Stimulated activated CD4-positive, alpha-beta T cell treated with anti-CD3 and anti-CD28 coated beads, Interleukin-4, amount 100 ng/mL, for 48 hours (primary cell): ENCODE results near the gene UBN1.
"Not testable (repeated sequence)": the region's sequence is repeated elsewhere in the genome, so short reads cannot be mapped to it uniquely, and the experiment has no call there.

Experiments used
- DNase-seq, 2 donors: peaks; one replicate each; pipeline ENCODE4 v3.0.0-alpha.2; 2020; ENCODE audit warnings: low read depth in 2 of 2

Gene UBN1

DNA sequence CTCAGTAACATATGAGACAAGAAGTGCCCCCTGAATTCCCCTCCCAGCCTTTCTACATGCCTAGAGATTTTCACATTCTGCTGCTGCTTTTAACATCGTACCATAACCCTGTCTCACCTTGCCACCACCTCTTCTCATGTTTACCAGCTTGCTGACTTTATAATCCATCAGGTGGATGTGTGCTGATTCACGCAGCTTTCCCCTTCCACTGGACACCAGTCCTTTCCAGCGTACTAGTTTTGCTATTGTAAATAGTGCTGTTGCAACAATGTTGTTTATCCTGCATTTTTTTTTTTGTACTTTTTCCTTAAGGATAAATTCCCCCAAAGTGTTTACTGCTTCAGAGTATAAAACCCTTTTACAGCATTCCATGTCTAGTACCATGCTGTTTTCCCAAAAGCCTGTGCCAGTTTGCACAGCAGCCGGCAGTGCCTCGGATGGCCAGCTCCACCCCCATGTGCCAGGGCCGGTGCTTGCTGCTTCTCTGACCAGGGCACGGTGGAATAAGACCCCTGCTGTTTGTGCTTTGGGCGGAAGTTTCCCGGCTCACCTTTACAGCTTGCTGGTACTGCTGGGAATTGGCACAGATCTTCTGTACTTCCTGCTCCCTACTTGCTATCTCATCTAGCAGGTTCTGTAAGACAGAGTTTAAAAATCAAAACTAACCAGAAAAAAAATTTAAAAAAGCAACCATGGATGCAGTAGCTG lies 41.3 kb downstream of the UBN1 start:
- no peak for DNase-seq

DNA sequence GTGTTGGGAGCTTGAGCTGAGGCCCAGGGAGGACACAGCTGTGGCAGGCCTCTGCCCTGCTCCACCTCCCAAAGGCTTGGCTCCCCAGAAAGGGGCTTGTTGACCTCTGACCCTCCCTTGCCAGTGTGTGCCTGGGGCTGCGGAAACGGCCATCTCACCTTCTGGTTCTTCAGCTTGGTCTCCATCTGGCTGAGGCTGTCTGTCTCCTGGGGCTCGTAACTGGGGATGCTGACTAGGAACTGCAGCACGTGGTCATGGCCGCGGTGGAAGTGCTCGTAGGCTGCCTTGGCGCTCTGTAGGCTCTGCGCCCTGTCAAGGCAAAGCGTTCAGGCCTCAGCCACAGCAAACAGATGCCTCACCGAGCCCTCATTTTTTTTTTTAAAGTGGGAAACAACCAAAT lies 42.7 kb downstream of the UBN1 start:
- no peak for DNase-seq

DNA sequence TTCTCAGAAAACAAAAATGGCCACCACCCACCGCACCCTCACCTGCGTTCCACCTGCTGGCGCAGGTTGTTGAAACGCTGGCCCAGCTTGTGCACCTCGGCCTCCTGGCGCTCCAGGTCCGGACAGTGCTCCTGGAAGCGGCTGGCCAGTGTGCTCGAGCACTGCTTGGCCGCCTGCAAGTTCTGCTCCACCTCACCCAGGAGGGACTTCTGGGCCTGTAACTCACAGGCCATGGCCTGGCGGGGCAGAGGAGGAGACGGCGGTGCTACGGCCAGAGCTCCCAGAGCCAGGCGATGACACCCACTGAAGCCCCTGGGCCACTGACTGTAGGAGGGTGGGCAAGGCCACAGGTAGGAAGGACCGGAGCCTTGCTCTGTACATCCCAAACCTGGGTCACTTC lies 43.4 kb downstream of the UBN1 start:
- DNase-seq, result no peak

DNA sequence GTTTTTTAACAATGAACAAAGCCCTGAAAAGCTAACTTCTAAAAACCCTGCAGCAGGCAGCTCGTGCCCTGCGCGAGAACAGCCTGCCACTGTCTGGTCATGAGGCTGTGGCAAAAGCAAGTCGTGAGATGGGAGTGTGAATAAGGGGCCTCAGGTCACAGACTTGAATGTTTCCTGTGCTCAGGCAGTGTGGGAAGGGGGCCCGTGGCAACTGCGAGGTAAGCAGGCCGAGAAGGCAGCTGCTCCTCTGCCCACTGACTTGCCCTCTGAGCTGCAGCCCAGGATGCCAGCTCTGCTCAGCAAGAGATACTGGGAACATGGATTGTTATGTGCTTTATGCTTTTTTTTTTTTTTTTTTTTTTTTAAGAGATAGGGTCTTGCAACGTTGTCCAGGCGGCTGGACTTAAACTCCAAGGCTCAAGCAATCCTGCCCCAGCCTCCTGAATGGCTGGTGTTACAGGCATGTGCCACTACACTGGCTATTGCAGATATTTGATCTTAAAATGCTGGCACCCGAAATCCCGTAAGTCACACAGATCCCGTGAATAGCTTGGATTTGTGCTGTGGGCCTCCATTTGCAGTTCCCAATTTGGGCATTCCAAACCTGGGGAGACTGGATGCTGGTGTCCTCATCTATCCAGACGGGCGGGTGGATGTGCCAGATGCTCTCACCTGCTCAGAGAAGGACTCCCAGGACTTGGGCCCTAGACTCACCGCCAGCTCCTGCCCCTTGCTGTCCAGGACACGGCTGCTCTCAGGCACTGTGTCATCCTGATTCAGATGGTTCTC lies 44.0 kb downstream of the UBN1 start:
- DNase-seq, result no peak

DNA sequence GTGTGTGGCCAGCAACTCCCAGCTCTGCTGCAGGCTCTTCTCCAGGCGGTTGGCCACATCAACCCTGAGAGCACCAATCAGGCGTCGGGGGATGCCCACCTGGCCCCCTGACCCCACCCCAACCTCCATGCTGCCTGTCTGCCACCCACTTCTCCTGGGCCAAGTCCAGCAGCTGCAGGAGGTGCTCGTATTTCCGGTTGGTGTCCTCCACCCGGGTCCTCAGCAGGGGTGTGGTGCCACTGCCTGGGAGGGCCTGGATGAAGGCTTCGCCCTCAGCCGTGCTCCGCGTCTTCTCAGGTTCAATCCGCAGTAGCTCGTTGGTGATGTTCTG lies 44.6 kb downstream of the UBN1 start:
- DNase-seq, result no peak

DNA sequence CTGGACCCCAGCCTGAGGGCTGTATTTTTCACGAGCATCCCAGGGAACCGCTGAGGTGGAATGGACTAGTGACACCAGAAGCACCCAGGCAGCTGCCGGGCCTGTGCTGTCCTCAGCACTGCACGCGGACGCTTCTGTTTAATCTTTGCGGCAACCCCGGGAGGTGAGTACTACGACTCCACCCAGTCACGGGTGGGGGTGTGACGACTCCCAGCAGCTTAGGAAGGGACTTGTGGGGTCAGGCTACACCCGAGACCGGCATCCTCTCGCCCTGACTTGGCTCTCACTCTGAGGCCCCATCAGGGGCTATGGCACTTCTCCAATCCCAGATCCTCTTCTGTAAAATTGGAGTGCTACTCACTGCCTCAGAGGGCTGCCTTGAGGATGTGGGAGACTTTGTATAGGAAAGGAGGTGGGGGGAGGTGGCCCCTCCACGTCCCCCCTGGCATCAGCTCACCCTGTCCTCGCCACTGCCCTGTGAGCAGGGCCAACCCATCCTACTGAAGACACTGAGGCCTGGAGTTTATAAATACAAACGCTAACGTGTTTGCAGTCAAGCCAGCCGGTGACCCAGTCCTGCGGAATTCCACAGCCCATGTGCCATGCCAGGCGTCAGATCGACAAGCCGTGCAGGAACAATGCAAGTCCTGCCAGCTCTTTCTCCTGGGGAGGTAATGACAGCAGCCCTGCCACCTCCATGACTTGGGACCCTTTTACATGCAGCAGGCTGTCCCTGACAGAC lies 45.3 kb downstream of the UBN1 start:
- DNase-seq, result no peak

DNA sequence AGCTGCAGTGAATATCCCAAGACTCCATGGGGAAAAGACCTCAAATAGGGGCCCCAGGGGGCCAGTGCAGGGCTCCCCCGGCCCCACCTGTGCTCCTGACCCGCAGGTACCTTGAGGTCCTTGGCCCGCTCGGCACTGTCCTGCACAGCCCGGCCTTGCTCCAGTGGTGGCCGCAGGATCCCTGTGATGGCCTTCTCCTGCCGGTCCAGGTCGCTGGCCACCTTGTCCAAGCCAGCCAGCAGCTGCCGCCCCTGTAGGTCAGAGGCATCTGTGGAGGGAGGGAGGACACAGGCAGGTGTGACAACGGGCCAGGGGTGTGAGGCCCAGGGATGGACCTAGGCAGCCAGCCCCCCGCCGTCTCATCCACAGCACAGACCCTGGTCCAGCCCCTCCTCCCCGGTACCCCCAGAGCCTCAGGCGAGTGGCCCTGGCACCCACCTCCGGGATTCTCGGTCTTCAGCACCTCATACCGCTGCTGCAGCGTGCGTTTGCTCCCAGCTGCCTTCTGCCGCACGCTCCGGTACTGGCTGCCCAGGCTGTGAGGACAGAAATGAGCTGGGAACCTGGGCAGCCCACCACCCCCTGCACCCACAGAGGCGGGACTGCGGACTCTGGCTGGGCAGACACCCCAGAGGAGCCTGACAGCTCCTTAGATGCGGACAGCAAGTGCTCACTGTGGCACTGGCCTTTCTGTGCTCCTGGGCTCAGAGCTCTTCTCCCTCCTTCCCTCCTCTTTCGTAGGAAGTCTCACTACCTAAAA lies 46.0 kb downstream of the UBN1 start:
- DNase-seq, result no peak

DNA sequence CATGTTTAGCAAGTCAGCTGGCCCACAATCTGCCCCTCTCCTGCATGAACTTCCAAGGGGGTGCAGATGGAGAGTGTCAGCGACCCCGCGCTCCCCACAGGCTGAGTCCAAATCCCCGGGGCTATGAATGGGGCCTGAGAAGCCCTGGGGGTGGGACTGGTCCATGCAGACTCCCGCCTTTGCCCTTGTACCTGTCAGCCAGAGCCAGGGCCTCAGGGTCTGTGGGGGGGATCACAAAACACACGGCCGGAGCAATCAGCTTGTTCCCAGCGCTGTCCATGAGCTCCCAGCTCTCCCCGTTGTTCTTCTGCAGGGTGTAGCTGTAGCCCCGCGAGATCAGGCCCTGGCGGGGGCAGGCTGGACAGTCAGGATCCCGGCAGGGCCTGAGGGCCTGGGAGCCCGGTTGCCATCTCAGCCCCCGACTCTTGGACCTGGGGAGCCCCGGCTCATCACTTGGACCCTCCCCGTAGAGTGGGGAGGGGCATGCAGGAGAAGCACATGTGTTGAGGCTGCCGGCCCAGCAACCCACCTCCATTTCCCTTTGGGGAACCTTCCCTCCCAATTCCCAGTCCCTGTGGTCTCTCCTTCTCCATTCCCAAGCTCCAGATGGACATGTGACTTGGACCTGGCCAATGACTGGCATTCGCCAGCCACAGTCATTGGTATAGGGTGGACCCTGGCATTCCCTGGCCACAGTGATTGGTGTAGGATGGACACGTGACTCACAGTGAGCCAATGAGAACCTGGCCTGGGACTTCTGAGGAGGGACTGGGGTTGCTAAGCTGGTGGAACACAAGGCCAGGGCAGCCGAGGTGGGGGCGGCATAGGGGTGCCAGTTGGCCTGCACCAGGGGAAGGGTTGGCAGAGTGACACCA lies 47.2 kb downstream of the UBN1 start:
- DNase-seq, result no peak

DNA sequence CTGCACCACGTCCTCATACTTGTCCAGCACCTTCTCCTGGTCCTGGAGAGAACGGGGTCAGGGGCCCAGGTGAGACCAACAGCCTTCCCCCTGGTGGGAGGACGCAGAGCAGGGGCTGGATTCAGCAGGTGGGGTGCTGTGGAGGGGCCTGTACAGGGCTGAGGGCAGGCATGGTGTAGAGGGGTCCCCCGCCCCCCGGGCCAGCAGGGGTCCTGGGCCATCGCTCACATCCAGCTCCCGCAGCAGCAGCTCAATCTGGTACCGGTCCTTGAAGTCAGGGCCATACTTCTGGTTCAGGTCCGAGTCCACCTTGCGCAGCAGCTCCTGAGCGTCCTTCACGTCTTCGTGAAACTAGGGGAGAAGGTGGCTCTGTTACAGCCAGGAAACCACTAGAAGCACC lies 48.1 kb downstream of the UBN1 start:
- DNase-seq, result no peak

DNA sequence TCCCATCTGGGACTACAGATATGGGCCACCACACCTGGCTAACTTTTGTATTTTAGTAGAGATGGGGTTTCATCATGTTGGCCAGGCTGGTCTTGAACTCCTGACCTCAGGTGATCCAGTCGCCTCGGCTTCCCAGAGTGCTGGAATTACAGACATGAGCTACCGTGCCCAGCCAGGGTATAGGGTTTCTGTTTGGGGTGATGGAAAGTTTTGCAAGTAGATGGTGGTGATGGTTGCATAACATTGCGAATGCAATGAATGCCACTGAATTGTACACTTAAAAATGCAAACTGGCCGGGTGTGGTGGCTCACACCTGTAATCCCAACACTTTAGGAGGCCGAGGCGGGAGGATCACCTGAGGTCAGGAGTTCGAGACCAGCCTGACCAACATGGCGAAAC lies 49.5 kb downstream of the UBN1 start:
- not testable (repeated sequence) for DNase-seq

DNA sequence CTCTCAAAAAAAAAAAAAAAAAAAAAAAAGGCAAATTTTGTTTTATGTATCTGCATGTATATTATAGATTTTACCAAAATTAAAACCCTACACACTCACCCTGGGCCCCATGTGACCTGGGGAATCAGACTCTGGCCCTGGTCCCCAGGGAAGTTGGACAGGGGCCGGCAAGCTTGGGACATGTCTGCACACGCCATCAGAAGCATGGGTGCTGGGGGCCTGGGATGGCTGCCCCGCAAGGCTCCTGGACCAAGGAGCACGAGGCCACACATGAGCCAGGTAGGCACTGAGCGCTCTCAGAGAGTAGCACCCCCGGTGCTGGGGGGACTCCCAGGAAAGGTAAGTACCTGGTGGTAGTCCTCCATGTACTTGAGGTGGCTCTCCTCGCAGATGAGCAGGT lies 50.0 kb downstream of the UBN1 start:
- no peak for DNase-seq

DNA sequence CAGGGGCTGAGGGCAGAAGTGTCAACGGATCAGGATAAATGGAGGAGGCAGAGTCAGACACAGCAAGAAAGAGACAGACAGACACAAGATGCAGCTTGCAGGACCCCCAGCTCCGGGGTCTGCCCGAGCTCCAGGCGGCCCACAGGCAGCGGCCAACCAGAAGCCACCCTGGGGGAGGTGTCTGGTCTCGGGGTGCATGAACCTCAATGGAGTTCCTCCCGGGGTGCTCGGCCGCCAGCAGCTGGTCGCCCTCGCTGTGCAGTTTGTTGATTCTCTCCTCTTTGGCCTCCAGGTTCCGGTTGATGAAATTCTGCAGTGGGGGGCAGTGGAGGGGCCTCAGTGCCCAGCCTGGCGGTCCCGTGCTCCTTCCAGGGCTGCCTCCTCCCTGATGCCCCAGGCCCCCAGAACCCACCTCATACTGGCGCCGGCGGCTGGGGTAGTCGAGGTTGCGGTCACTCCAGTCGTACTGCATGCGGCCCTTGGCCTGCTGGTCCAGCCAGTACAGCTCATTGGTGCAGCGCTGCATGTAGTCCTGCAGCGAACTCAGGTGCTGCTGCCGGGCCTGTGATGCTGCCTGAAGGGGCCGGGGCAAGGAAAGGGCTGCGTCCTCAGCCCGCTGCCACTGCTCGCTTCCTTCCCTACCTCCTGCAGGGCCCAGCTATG lies 51.7 kb downstream of the UBN1 start:
- no peak for DNase-seq

DNA sequence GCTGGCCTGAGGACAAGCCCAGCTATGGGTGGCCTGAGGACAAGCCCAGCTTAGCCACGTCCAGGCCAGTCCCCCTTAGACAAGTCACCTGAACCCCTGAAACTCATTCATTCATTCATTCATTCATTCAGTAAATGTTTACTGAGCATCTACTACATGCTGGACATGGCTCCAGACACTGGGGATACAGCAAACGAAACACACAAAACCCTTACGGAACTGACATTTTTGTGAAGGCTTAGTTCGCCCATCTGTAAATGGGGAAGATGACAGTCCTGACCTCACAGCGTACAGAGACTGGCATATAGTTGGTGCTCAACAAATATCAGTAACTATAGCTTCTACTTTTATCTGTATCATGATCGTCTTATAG lies 52.2 kb downstream of the UBN1 start:
- no peak for DNase-seq

DNA sequence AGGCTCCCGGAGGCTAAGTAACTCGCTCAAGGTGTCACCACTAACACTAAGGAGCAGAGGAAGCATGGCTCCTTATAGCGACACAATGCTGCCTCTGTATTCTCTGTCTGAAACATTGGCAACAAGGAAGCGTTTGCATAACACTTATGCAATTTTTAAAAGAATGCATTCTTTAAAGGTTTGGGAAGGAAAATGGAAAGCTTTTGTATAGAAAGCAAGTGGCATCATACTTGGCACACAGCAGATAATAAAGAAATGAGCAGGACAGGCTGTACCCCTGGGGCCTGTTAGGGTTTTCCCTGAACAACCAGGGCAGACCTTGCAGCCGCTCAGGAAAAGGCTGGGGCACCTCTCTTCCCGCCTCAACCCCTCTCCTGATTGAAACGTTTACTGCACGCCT lies 52.8 kb downstream of the UBN1 start:
- DNase-seq, result no peak

DNA sequence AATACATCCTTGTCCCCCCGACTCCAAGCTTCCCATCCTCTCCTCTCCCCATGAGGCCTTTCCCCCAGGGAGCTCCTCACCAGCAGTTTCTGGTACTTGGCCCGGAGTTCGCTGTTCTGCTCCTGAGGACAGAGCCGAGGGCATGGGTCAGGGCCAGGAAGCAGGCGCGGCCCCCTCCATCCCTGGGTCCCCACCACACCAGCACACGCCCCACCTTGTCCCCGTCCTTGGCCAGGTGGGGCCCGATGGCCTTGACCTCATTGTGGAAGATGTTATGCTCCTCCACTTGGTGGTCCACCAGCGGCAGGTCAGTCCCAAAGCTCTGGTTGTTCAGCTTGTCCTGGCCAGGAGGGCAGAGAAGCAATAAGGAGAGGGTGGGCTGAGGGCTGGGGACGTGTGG lies 53.5 kb downstream of the UBN1 start:
- no peak for DNase-seq

DNA sequence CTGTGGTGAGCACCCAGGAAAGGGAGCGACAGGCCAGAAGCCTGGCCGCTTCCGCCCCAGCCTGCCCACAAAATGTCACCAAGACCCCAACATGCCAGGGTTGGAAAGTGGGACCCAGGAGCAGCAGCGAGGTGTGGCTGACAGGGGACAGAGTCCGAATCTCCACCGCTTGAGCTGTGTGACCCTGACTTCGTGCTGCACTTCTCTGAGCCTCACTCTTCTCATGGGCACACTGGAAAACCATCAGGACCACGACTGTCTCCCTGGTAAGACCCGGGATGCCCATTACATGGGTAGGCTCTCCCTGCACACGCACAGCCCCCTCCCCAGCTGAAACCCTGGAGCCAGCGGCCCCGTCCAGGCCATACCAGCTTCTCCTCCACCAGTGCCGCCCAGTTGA lies 54.8 kb downstream of the UBN1 start:
- DNase-seq, result no peak

DNA sequence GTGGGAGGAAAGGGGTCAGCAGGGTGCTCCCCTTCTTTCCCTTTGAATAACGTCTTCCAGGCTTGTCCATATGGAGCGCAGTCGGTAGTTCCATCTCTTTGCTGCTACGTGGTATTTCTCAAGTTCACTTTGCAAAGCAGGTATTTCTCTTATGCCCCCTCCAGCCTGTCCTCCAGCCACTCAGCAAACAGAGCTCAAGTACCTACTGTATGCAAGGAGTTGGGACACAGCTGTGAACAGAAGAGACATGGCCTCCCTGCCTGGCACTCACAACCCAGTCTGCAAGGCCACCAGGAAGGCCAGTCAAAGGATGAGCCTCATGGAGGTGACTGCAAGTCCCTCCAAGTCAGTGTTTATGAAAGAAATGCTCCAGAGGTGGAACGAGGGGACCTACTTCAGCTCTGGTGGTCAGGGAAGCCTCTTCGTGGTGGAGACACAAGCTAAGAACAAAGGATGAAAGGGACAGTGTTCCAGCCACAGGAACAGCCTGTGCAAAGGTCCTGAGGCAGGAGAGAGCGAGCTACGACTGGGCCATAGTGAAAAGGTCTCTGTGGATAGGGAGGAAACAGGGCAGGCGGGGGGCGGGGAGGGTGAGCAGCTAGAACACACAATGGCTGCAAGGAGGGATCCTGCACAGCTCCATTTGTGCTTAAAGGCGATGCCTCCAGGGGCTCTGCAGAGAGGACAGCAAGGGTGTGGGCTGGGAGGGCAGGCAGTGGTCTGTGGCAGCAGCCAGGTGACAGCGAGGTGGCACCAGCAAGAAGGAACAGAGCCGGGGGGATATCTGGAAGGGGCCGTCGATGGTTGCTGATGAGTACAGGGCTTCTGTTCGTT lies 57.0 kb downstream of the UBN1 start:
- no peak for DNase-seq

DNA sequence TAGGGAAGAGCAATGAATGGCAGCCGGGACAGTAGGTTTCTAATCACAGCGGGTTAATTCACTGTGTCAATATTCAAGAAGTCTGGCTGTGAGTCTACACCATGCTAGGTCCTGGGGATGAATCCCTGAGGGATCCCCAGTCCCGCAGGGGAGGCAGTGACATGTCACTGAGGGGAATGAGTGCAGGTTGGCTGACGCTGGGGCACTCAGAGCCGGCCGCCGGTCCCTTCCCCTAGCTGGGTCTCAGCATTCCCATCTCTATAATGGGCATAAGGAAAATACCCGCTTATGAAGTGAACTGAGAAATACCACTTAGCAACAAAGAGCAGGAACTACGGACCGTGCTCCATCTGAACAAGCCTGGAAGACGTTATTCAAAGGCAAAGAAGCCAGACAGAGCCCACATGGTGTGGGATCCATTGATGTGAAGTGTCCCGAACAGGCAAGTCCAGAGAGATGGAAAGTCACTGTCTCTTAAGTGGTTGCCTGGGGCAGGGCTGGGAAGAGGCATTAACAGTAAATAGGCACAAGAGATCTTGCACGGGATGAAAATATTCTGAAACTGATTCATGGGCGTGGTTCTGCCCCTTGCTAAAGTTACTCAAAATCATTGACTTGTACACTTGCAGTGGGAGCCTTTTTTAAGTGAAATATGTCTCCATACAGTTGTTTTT lies 57.8 kb downstream of the UBN1 start:
- DNase-seq, result no peak

DNA sequence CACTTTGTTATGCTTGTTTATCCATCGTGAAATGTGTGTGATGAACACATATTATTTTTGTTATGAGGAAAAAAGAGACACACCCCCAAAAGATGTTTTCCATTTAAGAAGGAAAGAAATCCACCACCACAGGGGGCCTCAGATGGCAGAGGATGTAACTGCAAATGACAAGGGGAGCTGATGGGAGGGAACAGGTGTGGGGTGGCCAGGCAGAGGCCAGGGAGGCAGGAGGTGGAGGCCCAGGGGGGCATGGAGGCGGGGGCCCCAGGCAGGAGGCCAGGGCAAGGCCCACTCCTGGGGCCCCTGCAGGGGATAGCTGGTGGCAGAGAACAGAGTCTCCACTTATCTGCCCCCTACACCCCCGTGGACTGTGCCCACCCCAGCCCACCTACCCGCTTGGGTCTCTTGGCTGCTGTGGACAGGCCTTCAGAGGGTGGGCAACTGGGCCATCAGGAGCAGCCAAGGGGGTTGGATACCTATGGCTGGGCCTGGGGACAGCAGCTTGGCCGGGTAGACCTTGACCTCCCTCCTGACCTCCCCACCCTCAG lies 61.6 kb downstream of the UBN1 start:
- DNase-seq, result no peak
